Panc1 (cell line): ENCODE data around the gene ARMC3. TPM values are rescaled to one million over a fixed set of nuclear protein-coding genes. Genes with fewer than 3 reads are reported as not detected.

Experiments
- ATAC-seq: fragments of 200-7000 bp; cut with Tn5 transposase; 2 replicates; pipeline ENCODE4 v1.9.1; 2020; ENCODE audit warnings: mild to moderate bottlenecking, moderate library complexity
- BruUV-seq: library from RNA; stranded (reverse); fragments of 400-500 nt; replicated peaks from 2 replicates; lab custom pipeline; 2021; lab: Mats Ljungman, UMichigan
- CTCF ChIA-PET: fragments of 300-600 bp; sonication (Branson Sonifier 250); formaldehyde crosslinking; loops from one replicate; lab custom pipeline; 2022; ENCODE audit warnings: antibody characterized with exemption; lab: Charles Lee
- POLR2A ChIA-PET: fragments of 300-600 bp; sonication (Branson Sonifier 250); formaldehyde crosslinking; loops from one replicate; lab custom pipeline; 2022; ENCODE audit warnings: antibody characterized with exemption; lab: Charles Lee
- DNase-seq: peaks from one replicate; pipeline ENCODE4 v3.0.0-alpha.2; 2010; ENCODE audit warnings: low read depth, low spot score
- H3K27ac ChIP-seq: 2 replicates; pipeline ENCODE4 v1.5.1; 2011; ENCODE audit warnings: mild to moderate bottlenecking, low read length, inconsistent platforms
- H3K27me3 ChIP-seq: fragments of 200-500 bp; sonication (Bioruptor generic); 2 replicates; pipeline ENCODE4 v1.6.0; 2014; ENCODE audit warnings: low read length, inconsistent platforms; ENCODE audit not compliant: control insufficient read depth, insufficient read depth
- H3K36me3 ChIP-seq: fragments of 200-500 bp; sonication (Bioruptor generic); 2 replicates; pipeline ENCODE4 v1.5.1; 2014; ENCODE audit warnings: inconsistent platforms, mild to moderate bottlenecking, low read length, moderate library complexity; ENCODE audit not compliant: control insufficient read depth, insufficient read depth
- H3K4me1 ChIP-seq: 2 replicates; pipeline ENCODE4 v1.5.1; 2011; ENCODE audit warnings: inconsistent platforms, mild to moderate bottlenecking, low read length, moderate library complexity; ENCODE audit not compliant: control insufficient read depth, insufficient read depth
- H3K4me3 ChIP-seq, 2 experiments: 2 replicates each; pipeline ENCODE4 v1.5.1; 2011 to 2012; ENCODE audit warnings: low read depth in 2 of 2, low read length in 2 of 2, mild to moderate bottlenecking in 2 of 2, inconsistent platforms in 1 of 2, moderate library complexity in 1 of 2
- H3K9me3 ChIP-seq: fragments of 200-500 bp; sonication (Bioruptor generic); 2 replicates; pipeline ENCODE4 v1.5.1; 2014; ENCODE audit warnings: low read depth, mild to moderate bottlenecking, inconsistent platforms, low read length, moderate library complexity; ENCODE audit not compliant: control insufficient read depth, insufficient read depth
- POLR2AphosphoS5 ChIP-seq: IDR thresholded peaks from 2 replicates; pipeline ENCODE4 v1.6.1; 2012; ENCODE audit warnings: mild to moderate bottlenecking, low read depth, low read length, moderate library complexity
- SIN3A ChIP-seq: IDR thresholded peaks from 2 replicates; pipeline ENCODE4 v1.6.1; 2012; ENCODE audit warnings: low read depth, mild to moderate bottlenecking, low read length, moderate library complexity, borderline replicate concordance; ENCODE audit not compliant: insufficient read depth
- TCF7L2 ChIP-seq: IDR thresholded peaks from 2 replicates; pipeline ENCODE4 v1.6.1; 2011; ENCODE audit warnings: mild to moderate bottlenecking, low read depth, low read length, inconsistent platforms
- in situ Hi-C: cut with HindIII; loops from 2 replicates; pipeline ENCODE4 v1.10.0; 2016; ENCODE audit warnings: low sequenced_read_pairs, low pct_unique_long_range_greater_than_20kb
- intact Hi-C: fragments of 100-400 bp; cut with micrococcal nuclease; formaldehyde crosslinking; loops from one replicate; pipeline ENCODE4 v1.10.0; 2022; ENCODE audit not compliant: unreplicated experiment
- total RNA-seq: library from RNA; stranded (reverse); gene quantifications from one replicate; pipeline ENCODE4 v1.2.1, GENCODE V29; 2021; ENCODE audit not compliant: unreplicated experiment
- TF ChIP-seq, protein P1 (sequence below): fragments of 450-650 bp; IDR thresholded peaks from 2 replicates; pipeline ENCODE4 v1.5.1; 2017; ENCODE audit warnings: mild to moderate bottlenecking
- TF ChIP-seq, protein P2 (sequence below), 2 experiments: IDR thresholded peaks; 2 replicates each; pipeline ENCODE4 v1.6.1; 2011 to 2012; ENCODE audit warnings: low read depth in 2 of 2, control low read depth in 1 of 2, low read length in 1 of 2, mild to moderate bottlenecking in 1 of 2, moderate library complexity in 1 of 2; ENCODE audit not compliant: insufficient read depth in 1 of 2

Gene ARMC3
- total RNA-seq, 1 experiment from 2014 or later, result 1.0 TPM

DNA sequence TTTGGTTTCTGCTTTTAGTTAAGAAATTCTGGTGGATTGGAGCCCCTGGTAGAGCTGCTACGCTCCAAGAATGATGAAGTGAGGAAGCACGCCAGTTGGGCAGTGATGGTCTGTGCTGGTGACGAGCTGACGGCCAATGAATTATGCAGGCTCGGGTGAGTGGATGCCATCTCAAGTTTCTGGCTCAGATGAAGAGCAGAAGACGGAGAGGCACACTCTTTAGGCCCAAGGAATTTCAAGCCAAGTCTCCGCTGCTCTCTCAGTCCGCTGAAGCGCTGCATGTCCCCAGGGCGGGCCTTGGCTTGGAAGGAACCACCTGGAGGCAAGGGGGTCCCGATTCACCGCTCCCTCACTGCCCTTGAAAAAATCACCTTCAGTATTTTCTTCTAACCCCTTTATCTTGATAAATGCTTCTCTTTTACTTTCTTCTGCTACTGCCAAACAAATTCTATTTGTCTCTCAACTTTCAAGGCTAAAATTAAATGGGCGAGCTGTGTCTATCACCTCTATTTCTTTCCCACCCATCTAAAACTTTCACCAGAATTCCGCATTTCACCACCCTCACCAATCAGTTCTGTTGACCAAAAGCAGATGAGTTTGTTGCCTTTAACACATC, 74.2 kb downstream of the ARMC3 start:
- peaks cover 5% of the 10 kb centered on the region; the same call in 1 of the 2 replicates for H3K27me3 ChIP-seq
- in situ Hi-C loops (no loop called here), intact Hi-C loops (no loop called here)
- ChIA-PET POLR2A (no interaction called here), CTCF (no interaction called here)
- H3K27ac ChIP-seq, result no peak overlapping the region
- H3K4me3 ChIP-seq, result no peak overlapping the region
- H3K36me3 ChIP-seq, result no peaks in the 10 kb centered on the region
- no peak for TF ChIP-seq TCF7L2
- TF ChIP-seq, protein P1, sequence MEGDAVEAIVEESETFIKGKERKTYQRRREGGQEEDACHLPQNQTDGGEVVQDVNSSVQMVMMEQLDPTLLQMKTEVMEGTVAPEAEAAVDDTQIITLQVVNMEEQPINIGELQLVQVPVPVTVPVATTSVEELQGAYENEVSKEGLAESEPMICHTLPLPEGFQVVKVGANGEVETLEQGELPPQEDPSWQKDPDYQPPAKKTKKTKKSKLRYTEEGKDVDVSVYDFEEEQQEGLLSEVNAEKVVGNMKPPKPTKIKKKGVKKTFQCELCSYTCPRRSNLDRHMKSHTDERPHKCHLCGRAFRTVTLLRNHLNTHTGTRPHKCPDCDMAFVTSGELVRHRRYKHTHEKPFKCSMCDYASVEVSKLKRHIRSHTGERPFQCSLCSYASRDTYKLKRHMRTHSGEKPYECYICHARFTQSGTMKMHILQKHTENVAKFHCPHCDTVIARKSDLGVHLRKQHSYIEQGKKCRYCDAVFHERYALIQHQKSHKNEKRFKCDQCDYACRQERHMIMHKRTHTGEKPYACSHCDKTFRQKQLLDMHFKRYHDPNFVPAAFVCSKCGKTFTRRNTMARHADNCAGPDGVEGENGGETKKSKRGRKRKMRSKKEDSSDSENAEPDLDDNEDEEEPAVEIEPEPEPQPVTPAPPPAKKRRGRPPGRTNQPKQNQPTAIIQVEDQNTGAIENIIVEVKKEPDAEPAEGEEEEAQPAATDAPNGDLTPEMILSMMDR, result no peak
- TF ChIP-seq POLR2AphosphoS5, result no peak
- no peak for TF ChIP-seq SIN3A
- TF ChIP-seq, protein P2, sequence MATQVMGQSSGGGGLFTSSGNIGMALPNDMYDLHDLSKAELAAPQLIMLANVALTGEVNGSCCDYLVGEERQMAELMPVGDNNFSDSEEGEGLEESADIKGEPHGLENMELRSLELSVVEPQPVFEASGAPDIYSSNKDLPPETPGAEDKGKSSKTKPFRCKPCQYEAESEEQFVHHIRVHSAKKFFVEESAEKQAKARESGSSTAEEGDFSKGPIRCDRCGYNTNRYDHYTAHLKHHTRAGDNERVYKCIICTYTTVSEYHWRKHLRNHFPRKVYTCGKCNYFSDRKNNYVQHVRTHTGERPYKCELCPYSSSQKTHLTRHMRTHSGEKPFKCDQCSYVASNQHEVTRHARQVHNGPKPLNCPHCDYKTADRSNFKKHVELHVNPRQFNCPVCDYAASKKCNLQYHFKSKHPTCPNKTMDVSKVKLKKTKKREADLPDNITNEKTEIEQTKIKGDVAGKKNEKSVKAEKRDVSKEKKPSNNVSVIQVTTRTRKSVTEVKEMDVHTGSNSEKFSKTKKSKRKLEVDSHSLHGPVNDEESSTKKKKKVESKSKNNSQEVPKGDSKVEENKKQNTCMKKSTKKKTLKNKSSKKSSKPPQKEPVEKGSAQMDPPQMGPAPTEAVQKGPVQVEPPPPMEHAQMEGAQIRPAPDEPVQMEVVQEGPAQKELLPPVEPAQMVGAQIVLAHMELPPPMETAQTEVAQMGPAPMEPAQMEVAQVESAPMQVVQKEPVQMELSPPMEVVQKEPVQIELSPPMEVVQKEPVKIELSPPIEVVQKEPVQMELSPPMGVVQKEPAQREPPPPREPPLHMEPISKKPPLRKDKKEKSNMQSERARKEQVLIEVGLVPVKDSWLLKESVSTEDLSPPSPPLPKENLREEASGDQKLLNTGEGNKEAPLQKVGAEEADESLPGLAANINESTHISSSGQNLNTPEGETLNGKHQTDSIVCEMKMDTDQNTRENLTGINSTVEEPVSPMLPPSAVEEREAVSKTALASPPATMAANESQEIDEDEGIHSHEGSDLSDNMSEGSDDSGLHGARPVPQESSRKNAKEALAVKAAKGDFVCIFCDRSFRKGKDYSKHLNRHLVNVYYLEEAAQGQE (IDR thresholded peaks at IDR 0.05; ENCODE audit: insufficient read depth in 1 of 2, low read depth in 2 of 2, low read length in 1 of 2), result no peak
- DNase-seq (no peak), ATAC-seq (no peak)
- no TSS peak for BruUV-seq
- H3K4me1 ChIP-seq, result no peaks in the 10 kb centered on the region
- H3K9me3 ChIP-seq, result no peaks in the 10 kb centered on the region

DNA sequence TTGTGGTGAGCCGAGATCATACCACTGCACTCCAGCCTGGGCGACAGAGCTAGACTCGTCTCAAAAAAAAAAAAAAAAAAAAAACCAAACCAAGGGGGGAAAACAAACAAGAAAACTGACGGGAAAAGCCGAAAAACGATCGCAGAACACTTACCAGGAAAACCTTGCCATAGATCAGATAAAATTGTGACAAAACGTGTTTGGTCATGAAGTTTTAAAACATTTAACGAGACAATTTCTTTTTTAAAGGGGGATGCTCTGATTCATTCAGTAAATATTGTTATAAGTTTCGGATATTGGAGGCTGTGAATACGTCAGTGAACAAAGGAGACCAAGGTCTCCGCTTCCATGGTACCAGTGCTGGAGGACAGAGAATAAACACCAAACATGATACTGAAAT, 77.3 kb downstream of the ARMC3 start:
- Histone ChIP-seq H3K27ac (no peak overlapping the region), H3K27me3 (no peaks in the 10 kb centered on the region), H3K9me3 (no peaks in the 10 kb centered on the region), H3K4me1 (no peaks in the 10 kb centered on the region), H3K36me3 (no peaks in the 10 kb centered on the region), H3K4me3 (no peak overlapping the region)
- ChIA-PET POLR2A (interaction anchor here (0.6 kb wide), 1 partner anchor 181 kb away, joined by 4 read pairs; no protein-coding TSS in a partner anchor), CTCF (no interaction called here)
- DNase-seq (no peak), ATAC-seq (no peak)
- BruUV-seq, result no TSS peak
- intact Hi-C loops (no loop called here), in situ Hi-C loops (no loop called here)
- TF ChIP-seq, protein P2 (IDR thresholded peaks at IDR 0.05; ENCODE audit: insufficient read depth in 1 of 2, low read depth in 2 of 2, low read length in 1 of 2), result no peak
- TF ChIP-seq, protein P1, result no peak
- no peak for TF ChIP-seq SIN3A
- TF ChIP-seq POLR2AphosphoS5, result no peak
- no peak for TF ChIP-seq TCF7L2
